Activated CD8-positive, alpha-beta memory T cell treated with anti-CD3 and anti-CD28 coated beads, Interleukin-2, amount 10 ng/mL, durations not matched to agents 7 days and 5 days (primary cell): ENCODE measurements around the gene PRAMEF20. TPM values are rescaled to one million over a fixed set of nuclear protein-coding genes. Genes with fewer than 3 reads are reported as not detected.
"Not testable (repeated sequence)": the region's sequence is repeated elsewhere in the genome, so short reads cannot be mapped to it uniquely, and the experiment has no call there.

ENCODE experiments used
- ATAC-seq: fragments of 150-1000 bp; cut with Tn5 transposase; one replicate; pipeline ENCODE4 v1.10.0; 2021; ENCODE audit warnings: moderate library complexity
- CTCF ChIA-PET: fragments of 350-600 bp; sonication (Branson Sonifier 250); formaldehyde crosslinking; loops from one replicate; lab custom pipeline; 2021; ENCODE audit warnings: antibody characterized with exemption; lab: Charles Lee
- DNase-seq: peaks from one replicate; pipeline ENCODE4 v3.0.0-alpha.2; 2020
- H3K27ac Mint-ChIP-seq: one replicate; pipeline ENCODE4 v1.8.0; 2021; ENCODE audit warnings: mild to moderate bottlenecking, mixed read lengths
- H3K27me3 Mint-ChIP-seq: one replicate; pipeline ENCODE4 v1.8.0; 2021; ENCODE audit warnings: mixed read lengths
- H3K36me3 Mint-ChIP-seq: one replicate; pipeline ENCODE4 v1.8.0; 2021; ENCODE audit warnings: mild to moderate bottlenecking, mixed read lengths
- H3K4me1 Mint-ChIP-seq: one replicate; pipeline ENCODE4 v1.8.0; 2021; ENCODE audit warnings: mixed read lengths
- H3K4me3 Mint-ChIP-seq: one replicate; pipeline ENCODE4 v1.8.0; 2021; ENCODE audit warnings: mild to moderate bottlenecking, moderate library complexity, mixed read lengths
- H3K9me3 Mint-ChIP-seq: one replicate; pipeline ENCODE4 v1.8.0; 2022; ENCODE audit warnings: low read depth, mixed read lengths
- total RNA-seq, 2 experiments: library from RNA; stranded (reverse); gene quantifications; one replicate each; pipeline ENCODE4 v1.2.3, GENCODE V29; 2021

The PRAMEF20 gene
- total RNA-seq = not detected

GRCh38 chr1:13410150-13410549 lies at the start of gene PRAMEF20:
PRAMEF20 (plus strand) TSS chr1:13410450; CDS start chr1:13416355, 5,905 bp downstream.
- not testable (repeated sequence) for DNase-seq

GRCh38 chr1:13362364-13362763 lies 47.9 kb upstream of the PRAMEF20 start:
- H3K36me3 Mint-ChIP-seq, ATAC-seq, CTCF ChIA-PET, H3K27ac Mint-ChIP-seq, H3K9me3 Mint-ChIP-seq, H3K4me1 Mint-ChIP-seq, H3K27me3 Mint-ChIP-seq, H3K4me3 Mint-ChIP-seq, DNase-seq: not testable (repeated sequence)

More at GRCh38 chr1:13410150-13410549, at the start of gene PRAMEF20:
- ATAC-seq, H3K27me3 Mint-ChIP-seq, H3K4me1 Mint-ChIP-seq, CTCF ChIA-PET, H3K27ac Mint-ChIP-seq, H3K4me3 Mint-ChIP-seq, H3K36me3 Mint-ChIP-seq, H3K9me3 Mint-ChIP-seq: not testable (repeated sequence)

GRCh38 chr1:13364928-13365327 lies 45.3 kb upstream of the PRAMEF20 start:
- DNase-seq, CTCF ChIA-PET, H3K4me3 Mint-ChIP-seq, H3K27me3 Mint-ChIP-seq, H3K36me3 Mint-ChIP-seq, H3K4me1 Mint-ChIP-seq, H3K9me3 Mint-ChIP-seq, H3K27ac Mint-ChIP-seq, ATAC-seq: not testable (repeated sequence)

- H3K27me3 Mint-ChIP-seq, H3K36me3 Mint-ChIP-seq, H3K27ac Mint-ChIP-seq, DNase-seq, H3K4me1 Mint-ChIP-seq, ATAC-seq, CTCF ChIA-PET, H3K4me3 Mint-ChIP-seq, H3K9me3 Mint-ChIP-seq: not testable (repeated sequence)
Measured at GRCh38 chr1:13366536-13366935, 43.7 kb upstream of the PRAMEF20 start.

GRCh38 chr1:13368544-13368943 lies 41.7 kb upstream of the PRAMEF20 start:
- H3K4me3 Mint-ChIP-seq, H3K4me1 Mint-ChIP-seq, H3K27me3 Mint-ChIP-seq, CTCF ChIA-PET, H3K27ac Mint-ChIP-seq, H3K36me3 Mint-ChIP-seq, ATAC-seq, H3K9me3 Mint-ChIP-seq: not testable (repeated sequence)
- peak; percentile 48 for DNase-seq

GRCh38 chr1:13378983-13379382 lies 31.3 kb upstream of the PRAMEF20 start:
- H3K9me3 Mint-ChIP-seq, H3K4me3 Mint-ChIP-seq, H3K36me3 Mint-ChIP-seq, DNase-seq, H3K27ac Mint-ChIP-seq, H3K4me1 Mint-ChIP-seq, H3K27me3 Mint-ChIP-seq, ATAC-seq, CTCF ChIA-PET: not testable (repeated sequence)

GRCh38 chr1:13380380-13380779 lies 29.9 kb upstream of the PRAMEF20 start:
- H3K9me3 Mint-ChIP-seq, DNase-seq, H3K27ac Mint-ChIP-seq, H3K27me3 Mint-ChIP-seq, H3K4me1 Mint-ChIP-seq, ATAC-seq, H3K4me3 Mint-ChIP-seq, H3K36me3 Mint-ChIP-seq, CTCF ChIA-PET: not testable (repeated sequence)

- H3K27ac Mint-ChIP-seq, H3K27me3 Mint-ChIP-seq, H3K4me3 Mint-ChIP-seq, H3K9me3 Mint-ChIP-seq, H3K36me3 Mint-ChIP-seq, DNase-seq, CTCF ChIA-PET, H3K4me1 Mint-ChIP-seq, ATAC-seq: not testable (repeated sequence)
Measured at GRCh38 chr1:13389332-13389731, 20.9 kb upstream of the PRAMEF20 start, which contains the start of gene PRAMEF17. PRAMEF17 (plus strand) TSS chr1:13389632; CDS start chr1:13389658, 26 bp downstream.

GRCh38 chr1:13393004-13393403 lies 17.2 kb upstream of the PRAMEF20 start:
- H3K36me3 Mint-ChIP-seq, H3K27me3 Mint-ChIP-seq, ATAC-seq, H3K4me3 Mint-ChIP-seq, H3K27ac Mint-ChIP-seq, H3K4me1 Mint-ChIP-seq, CTCF ChIA-PET, DNase-seq, H3K9me3 Mint-ChIP-seq: not testable (repeated sequence)

GRCh38 chr1:13394761-13395160 lies 15.5 kb upstream of the PRAMEF20 start:
- H3K27ac Mint-ChIP-seq, H3K4me1 Mint-ChIP-seq, CTCF ChIA-PET, H3K9me3 Mint-ChIP-seq, DNase-seq, H3K4me3 Mint-ChIP-seq, H3K36me3 Mint-ChIP-seq, H3K27me3 Mint-ChIP-seq, ATAC-seq: not testable (repeated sequence)

GRCh38 chr1:13395311-13395710 lies 14.9 kb upstream of the PRAMEF20 start:
- ATAC-seq, H3K27ac Mint-ChIP-seq, H3K27me3 Mint-ChIP-seq, H3K4me1 Mint-ChIP-seq, CTCF ChIA-PET, H3K36me3 Mint-ChIP-seq, DNase-seq, H3K9me3 Mint-ChIP-seq, H3K4me3 Mint-ChIP-seq: not testable (repeated sequence)

- CTCF ChIA-PET = no interaction called here
- no peaks in the 10 kb centered on the region for H3K9me3 Mint-ChIP-seq
- no peak overlapping the region for H3K27ac Mint-ChIP-seq
- DNase-seq (no peak), ATAC-seq (no peak)
- no peaks in the 10 kb centered on the region for H3K27me3 Mint-ChIP-seq
- H3K4me3 Mint-ChIP-seq = no peak overlapping the region
- H3K36me3 Mint-ChIP-seq = no peaks in the 10 kb centered on the region
- H3K4me1 Mint-ChIP-seq = no peaks in the 10 kb centered on the region
Measured at GRCh38 chr1:13407811-13408210, 2.4 kb upstream of the PRAMEF20 start.

- no peak for DNase-seq
- no peaks in the 10 kb centered on the region for H3K9me3 Mint-ChIP-seq
- no peak overlapping the region for H3K4me3 Mint-ChIP-seq
- H3K27me3 Mint-ChIP-seq = no peaks in the 10 kb centered on the region
- no peaks in the 10 kb centered on the region for H3K36me3 Mint-ChIP-seq
- no peak for ATAC-seq
- CTCF ChIA-PET = no interaction called here
- no peak overlapping the region for H3K27ac Mint-ChIP-seq
- no peaks in the 10 kb centered on the region for H3K4me1 Mint-ChIP-seq
Measured at GRCh38 chr1:13430495-13430894, 20.2 kb downstream of the PRAMEF20 start.

- H3K27ac Mint-ChIP-seq = no peak overlapping the region
- CTCF ChIA-PET = no interaction called here
- no peaks in the 10 kb centered on the region for H3K9me3 Mint-ChIP-seq
- H3K36me3 Mint-ChIP-seq = no peaks in the 10 kb centered on the region
- DNase-seq (no peak), ATAC-seq (no peak)
- H3K4me1 Mint-ChIP-seq = no peaks in the 10 kb centered on the region
- H3K27me3 Mint-ChIP-seq = no peaks in the 10 kb centered on the region
- H3K4me3 Mint-ChIP-seq = no peak overlapping the region
Measured at GRCh38 chr1:13432251-13432650, 22.0 kb downstream of the PRAMEF20 start.
